ENCODE data around the gene BMPR1B.
A peak's percentile ranks its signal among the peaks of the same experiment; 100 is the strongest.
"Not testable (repeated sequence)": the region's sequence is repeated elsewhere in the genome, so short reads cannot be mapped to it uniquely, and the experiment has no call there.

BMPR1B gene

DNA sequence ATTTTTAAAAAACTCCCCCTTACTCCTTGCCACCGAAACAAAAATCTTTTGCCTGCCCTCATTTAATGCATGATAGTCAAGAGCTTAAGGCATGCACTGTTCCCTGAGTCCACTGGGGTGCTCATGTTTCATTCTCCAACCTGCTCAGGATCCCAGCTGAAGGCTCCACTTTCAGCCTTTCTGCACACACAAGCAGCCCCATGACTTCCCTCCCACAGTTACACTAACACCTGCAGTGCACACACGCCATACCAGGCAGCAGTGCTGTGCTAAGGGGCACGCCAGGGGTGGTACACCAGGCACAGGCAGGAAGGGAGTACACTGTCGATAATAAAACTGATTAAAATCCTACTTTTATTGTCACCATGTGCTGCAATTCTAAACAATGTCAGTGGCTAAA lies 385.2 kb downstream of the BMPR1B start:
- no peak for DNase-seq (ENCODE audit: low spot score)

DNA sequence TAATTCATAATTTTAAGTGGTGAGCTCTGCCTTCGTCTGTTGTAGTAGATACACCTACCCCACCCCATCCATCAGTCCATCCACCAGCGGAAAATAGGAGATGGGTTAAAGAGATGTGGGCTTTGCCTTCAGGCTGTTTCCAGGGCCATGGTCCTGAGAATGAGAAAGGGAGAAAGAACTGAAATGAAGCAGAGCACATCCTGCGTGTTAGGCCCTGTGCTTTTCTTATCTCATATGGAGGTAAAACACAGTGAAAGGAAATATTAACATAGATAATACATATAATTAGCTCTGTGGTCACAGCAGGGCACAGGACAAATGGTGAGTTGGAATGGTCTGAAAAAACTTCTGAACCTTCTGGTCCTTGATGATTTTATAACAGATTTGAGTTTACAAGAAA lies 393.5 kb downstream of the BMPR1B start:
- no peak for DNase-seq (ENCODE audit: low spot score)

DNA sequence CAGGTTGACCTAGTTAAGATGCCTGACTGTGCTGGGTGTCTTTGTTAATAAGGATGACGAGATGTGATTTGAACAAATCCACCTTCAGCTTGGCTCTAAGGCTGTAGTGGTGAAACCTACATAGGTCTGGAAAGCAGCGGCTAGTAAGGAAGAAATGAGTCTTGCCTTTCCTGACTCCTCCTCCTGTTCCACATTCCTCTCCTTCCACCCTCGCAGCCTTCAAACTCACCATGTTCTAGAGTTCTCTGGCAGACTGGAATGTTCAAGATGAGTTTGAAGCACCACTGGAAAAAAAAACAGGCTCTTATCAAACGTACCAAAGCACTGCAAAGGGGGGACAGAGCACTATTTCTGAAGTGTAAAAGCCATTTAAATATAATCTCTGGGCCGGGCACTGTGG lies 395.4 kb downstream of the BMPR1B start:
- DNase-seq (ENCODE audit: low spot score): no peak

DNA sequence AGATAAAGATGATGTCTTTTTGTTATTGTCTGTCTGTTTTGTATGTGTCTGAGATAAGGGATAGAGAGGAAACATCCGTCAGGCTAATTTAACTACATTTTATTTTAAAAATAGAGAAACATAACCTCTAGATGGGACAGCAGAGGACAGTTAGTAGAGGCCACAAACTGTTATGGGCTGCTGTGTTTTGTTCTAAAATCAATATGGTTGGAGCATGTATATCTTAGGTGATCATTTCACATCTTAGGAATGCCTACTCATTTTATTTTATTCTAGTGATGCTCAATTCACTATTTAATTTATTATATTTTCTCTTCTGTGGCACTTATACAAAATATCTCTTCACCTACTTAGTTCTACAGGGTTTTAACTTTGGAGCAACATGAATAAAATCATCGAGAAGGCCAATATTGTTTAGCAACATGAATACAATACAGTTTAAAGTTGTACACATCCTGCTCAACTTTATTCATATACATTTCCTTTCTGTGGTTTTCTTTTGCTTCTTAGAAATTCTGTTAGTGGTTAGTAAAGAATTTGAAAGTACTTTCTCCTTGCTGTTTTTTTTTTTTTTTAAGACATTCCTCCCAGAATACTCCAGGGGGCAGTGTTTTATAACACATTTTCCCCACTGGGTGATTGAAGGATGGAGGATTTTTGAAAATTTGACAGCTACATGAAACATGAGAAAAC lies 398.1 kb downstream of the BMPR1B start:
- peak; percentile 45 for DNase-seq (ENCODE audit: low spot score)

DNA sequence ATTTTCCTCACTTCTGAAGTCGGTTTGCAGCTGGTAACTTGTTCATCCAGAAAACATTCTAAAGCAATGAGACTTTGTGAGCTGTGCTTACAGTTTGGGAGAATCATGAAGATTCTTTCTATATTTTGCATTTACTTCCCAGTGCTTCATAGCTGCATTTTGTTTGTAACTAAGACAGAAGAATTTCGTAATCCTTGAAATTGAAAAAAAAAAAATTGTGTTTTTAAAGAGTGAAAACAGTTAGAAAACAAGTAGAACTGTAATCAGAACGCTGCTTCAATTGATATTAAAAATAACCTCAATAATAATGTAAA lies 398.7 kb downstream of the BMPR1B start:
- DNase-seq (ENCODE audit: low spot score): no peak

DNA sequence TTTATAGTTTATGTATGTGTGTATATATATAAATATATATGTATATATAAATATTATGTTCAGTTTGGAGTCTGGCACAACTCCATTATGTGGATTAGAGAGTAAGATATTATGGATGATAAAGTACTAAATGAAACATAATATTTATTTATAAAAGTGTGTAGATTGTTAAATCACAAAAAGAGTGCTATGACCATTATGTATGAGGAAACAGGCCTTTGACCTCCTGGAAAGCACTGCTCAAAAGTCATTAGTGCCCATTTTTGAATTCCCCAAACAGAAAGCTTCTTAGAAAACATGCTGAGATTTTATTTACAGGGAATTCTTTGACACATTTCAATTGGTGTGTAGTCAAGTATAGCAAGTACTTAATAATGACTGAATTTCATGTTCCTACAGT lies 399.8 kb downstream of the BMPR1B start:
- DNase-seq (ENCODE audit: low spot score): no peak

DNA sequence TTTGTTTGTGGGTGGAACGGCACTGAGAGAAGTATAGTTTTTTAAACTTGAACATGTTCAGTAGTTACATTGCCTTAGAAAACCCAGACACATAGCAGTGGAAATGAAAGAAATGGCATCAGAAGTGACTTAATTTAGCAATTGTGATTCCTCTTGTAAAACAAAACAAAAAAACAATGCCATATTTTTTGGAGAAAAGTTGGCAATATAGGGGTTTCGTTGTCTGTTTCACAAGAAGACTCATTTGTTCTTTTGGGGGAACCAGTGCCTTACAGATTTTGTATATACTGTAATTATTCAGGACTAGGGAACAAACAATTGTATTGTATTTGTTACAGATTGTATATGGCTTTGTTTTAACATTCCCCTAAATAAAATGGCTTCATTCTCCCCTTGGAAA lies 400.3 kb downstream of the BMPR1B start:
- DNase-seq (ENCODE audit: low spot score): no peak

DNA sequence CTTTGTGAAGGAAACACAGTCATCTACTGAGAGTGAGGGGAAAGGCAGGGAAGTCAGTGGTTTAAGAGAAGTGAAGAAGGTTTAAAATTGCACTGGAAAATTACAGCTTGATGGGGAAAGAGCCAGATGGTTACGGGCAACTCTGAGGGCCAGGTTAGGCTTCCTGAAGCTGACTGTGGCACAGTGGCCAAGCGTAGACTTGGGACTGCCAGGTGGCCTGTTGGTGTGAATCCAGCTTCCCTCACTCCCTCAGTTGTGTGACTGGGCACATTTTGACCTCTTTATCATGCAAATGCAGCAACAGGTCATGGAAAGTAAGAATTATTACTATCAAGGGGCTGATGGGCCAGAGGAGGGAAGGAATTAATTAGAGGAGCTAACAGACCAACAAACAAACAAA lies 400.9 kb downstream of the BMPR1B start:
- no peak for DNase-seq (ENCODE audit: low spot score)

DNA sequence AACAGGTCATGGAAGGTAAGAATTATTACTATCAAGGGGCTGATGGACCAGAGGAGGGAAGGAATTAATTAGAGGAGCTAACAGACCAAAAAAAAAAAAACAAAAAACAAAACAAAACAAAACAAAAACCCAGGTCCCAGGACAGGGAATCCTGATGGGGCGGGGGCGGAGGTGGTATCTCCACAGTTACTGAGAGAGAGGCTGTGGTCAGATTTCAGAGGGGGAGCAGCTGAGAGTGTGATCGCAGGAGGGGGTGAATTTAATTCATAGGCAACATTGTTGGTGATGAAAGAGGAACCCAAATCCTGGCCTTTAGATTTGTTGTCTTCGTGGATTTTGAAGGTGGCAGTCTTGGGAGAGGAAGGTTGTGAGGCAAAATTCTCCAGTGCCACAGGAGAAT lies 401.6 kb downstream of the BMPR1B start:
- DNase-seq (ENCODE audit: low spot score): no peak

DNA sequence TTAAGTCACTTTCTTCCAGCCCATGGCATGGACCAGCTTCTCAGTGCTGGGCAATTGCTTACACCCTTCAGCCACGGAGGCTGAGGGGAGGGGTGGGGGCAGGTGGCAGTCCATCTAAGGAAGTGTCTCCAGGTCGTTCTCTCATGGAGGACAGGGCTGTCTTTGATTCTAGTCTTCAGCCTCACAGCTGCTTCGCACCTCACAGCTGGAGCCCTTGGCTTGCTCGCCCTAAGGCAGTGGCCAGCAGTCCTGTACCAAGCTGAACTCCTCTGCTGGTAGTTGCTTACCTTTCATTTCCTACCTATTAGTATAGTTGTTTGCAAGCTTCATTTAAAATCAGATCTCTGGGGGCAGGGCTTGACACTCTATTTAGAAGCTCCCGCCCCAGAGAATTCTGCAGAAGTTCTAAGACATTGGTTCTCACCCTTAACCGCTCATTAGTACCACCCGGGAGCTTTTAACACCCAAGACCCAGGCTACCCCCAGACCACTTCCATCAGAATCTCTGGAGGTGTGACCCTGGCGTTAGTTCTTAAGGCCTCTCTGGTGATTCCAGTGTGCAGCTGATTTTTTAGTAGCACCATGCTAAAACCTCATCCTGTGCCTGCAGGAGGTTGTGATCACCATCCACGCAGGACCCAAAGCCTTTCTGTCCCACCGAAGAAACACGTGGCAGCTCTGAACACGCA lies 404.2 kb downstream of the BMPR1B start:
- DNase-seq (ENCODE audit: low spot score): no peak

DNA sequence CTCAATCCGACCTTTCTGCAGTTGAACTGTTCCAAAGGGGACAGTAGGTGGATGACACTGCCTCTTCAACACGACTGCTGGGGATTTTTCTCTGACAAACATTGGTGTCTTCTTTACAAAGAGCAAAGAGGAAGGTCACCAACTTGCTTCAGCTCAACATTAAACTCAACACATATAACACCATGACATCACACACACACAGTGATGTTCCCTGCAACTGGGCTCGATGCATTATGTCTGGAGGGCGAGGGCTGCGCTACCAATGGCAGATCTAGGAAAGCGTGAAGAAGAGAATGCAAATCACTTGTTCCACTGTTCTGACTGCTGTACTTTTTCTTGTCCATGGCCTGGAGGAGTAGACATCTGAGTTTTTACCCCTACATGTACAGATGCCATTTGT lies 405.1 kb downstream of the BMPR1B start:
- no peak for DNase-seq (ENCODE audit: low spot score)

DNA sequence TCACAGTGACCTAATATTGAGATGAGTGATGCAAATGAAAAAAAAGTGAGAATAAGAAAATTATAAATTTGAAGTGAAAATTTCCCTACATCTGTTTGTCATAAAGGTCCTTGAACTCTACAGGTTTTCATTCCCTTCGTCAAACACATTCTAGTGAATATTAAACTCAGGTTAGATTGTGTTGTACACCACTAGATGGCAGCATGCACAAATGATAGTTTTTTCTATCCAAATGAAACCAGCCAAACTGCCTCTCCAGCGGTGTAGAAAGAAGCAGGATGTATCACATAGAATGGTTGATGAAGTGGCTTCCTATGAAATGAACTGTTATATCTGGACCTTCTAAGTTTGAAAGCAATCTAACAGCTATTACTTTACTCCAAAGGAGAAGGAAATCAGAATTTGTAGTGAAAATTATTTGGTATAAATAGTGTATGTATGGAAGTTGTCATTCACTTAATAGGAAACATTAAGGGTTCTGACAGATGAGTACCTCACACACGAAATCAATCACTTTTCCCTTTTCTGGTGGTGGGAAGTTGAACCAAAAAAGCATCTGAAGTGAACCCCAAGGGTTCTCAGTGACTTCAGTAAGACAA lies 408.3 kb downstream of the BMPR1B start:
- DNase-seq (ENCODE audit: low spot score): peak; percentile 57

DNA sequence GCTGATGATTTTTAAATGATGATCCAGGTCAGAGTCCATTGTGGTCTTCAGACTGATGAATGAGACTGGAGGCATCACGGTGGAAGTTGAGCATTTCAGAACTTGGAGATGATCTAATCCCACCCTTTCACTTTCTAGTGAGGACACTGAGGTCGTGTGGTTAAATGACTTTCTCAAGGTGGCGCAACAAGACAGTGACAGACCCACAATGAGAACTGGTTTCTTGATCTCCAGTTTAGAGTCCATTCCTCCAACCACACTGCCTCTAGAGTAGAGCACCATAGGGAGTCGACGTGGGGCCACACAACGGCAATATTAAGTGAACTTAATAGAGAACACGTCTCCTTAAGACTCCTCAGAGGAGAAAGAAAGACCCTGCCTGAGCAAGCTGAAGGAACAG lies 410.1 kb downstream of the BMPR1B start:
- DNase-seq (ENCODE audit: low spot score): no peak

DNA sequence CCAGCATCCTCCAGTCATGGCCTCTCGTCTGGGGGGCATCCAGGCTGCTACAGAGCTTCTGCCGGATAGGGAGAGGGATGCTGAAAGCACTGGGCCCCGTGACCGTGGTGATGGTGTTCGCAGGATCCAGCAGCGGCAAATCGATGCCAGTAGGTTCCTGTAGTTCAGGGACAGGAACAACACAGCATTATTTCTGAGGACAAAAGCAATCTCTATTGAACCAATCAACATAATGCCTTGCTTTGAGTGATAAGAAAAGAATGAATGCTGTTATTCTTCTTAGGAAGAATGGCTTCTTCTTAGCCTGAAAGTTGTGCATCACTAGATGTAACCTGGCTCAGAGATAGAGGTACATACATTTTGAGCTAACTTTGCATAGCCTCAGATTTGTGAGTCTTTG lies 412.4 kb downstream of the BMPR1B start:
- DNase-seq (ENCODE audit: low spot score): no peak

DNA sequence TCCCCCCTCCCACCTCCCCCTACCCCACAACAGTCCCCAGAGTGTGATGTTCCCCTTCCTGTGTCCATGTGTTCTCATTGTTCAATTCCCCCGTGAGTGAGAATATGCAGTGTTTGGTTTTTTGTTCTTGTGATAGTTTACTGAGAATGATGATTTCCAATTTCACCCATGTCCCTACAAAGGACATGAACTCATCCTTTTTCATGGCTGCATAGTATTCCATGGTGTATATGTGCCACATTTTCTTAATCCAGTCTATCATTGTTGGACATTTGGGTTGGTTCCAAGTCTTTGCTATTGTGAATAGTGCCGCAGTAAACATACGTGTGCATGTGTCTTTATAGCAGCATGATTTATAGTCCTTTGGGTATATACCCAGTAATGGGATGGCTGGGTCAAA lies 413.6 kb downstream of the BMPR1B start:
- not testable (repeated sequence) for DNase-seq (ENCODE audit: low spot score)

DNA sequence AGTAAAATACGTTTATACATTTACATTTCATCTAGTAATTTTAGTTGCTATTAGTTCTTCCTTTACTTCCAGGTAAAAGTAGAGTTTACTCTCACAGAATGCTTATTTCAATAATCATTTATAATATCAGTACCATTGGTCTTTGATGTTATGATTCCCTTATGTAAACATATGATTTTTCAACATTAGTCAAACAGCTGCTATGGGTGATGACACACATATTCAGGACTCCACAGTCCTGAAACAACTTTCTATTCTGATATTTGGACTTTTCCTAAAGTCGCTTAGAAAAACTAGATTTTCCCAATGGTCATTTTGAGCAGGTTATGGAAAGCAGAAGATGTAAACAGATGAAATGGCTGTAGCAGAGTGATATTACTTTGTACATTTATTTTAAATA lies 421.2 kb downstream of the BMPR1B start:
- no peak for DNase-seq (ENCODE audit: low spot score)

DNA sequence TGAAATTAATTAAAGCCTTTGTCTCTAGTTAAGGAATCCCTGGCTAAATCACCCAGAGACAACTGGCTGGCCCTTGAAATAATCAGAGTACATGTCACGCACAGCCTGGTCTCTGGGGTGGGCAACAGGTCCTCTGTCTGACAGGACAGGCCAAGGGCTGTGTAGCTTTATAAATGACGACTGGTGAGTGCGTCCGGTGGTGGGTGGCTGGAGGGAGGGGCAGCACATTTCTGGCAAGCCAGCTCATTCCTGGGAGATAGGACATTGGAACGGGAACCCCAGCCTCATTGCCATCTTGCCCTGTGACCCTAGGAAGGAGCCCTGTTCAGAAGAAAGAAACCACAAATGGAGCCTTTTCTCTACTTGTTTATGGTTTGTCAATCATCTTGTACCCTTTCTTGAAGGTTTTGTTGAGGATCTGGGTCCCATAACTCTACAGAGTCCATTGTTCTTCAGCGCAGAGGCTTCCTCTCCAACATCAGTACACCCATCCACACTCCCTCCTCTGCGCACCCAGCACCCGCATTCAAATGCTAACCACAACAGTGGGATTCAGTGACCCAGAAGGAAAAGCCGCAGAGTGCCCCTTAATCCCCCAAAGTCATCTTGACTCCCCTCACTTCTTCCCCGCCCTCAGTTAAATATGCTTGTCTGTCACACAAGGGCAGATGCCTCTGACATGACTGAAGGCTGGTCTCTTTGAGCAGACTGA lies 422.9 kb downstream of the BMPR1B start:
- DNase-seq (ENCODE audit: low spot score): no peak

DNA sequence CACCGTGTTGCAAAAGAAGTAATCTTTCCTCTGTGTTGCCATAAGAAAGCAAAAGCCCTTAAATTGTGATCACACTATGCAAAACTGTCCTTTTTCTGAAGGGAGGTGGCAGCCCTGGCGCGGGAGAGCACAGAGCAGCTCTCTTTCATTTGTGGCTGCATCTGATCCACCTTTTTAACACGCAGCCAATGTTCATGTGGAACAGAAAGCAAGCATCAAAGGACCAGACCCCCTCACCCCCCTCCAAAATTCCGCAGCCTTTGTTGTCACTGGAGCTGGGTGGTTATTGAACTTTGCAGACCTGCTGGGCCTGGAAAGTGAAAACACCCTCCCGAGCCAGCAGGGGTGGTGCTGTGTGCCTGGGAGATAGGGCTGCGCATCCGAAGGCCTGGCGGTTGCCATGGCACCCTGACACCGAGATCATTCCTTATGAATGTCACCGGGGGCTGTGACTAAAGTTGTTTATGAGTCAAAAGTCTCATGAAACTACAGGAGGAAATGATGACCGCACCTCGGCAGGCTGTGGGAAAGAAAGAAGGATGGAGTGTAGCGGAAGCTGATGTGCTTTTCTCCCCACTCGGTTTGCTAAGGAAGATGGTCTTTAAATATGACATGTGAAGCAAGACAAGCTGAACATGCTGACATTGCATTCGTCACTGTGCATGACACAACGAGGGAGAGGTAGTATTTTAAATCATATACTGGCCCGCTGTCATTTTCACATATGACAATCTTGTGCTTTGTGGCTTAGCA lies 423.7 kb downstream of the BMPR1B start:
- peak; percentile 14 for DNase-seq (ENCODE audit: low spot score)

DNA sequence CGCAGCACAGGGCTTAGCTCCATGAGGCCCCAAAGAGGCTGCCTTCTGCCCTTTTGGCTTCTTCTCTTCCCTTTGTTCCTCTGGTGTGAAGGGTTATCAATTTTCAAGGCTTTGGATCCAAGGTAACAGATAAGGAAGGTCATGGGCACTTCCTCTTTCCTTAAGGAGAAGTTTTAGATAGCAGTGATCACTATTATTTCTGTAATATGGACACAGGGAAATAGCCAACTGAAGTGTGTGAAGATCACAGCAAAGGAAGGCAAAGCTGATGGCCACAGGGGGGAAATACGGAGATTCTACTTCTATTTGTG lies 424.2 kb downstream of the BMPR1B start:
- no peak for DNase-seq (ENCODE audit: low spot score)

DNA sequence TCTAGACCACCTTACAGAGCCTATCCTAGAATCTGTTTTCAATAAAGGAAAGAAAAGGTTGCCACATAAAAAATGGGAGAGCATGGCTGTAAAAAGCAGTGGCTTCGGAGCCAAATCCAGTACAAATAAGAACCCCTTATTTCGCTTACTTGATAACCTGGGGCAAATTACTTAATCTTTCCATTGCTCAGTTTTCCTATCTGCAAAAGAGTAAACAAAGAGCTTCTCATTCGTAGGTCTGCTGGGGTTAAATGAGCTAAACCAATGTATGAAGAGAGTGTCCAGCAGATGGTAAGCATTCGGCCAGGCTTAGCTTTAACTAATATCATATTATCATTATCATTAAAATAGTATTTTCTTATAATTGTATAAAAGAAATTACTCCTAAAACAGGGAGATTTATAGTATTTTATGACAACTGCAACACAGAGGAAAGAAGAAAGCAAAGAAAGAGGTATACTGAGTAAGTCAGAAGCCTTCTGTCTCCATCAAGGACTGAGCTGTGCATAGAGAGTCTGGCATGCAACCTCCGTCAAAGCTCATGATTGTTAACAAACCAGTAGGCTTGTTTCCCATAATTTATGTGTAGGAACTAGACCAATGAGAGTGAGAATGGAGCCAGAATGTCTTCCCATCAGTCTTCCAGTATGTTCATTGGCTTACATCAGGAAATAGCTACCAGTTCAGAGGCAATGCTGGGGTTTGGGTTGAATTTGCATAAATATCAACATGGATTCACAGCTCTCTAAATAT lies 426.1 kb downstream of the BMPR1B start:
- no peak for DNase-seq (ENCODE audit: low spot score)

DNA sequence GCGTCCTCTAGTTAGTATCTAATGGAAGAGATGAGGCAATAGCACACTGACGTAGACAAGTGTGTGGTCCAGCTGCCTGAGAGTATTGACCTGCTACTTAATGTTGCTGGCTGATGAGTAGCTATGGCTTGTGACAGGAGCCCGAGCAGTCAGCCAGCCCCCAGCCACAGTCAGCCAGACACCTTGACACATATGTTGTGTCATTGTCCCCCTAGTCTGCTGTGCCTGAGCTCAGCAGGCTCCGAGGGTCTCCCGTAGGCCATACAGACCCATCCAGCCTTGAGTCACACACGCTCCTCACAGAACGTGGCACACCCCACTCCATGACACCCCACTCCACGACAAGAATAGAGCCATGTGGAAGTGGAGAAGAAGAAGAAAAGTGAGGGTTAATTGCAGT lies 428.9 kb downstream of the BMPR1B start:
- no peak for DNase-seq (ENCODE audit: low spot score)

Measured in CD4-positive, alpha-beta T cell treated with Interleukin-15 for 4 hours (primary cell).